SK-N-MC (cell line): ENCODE results near the gene FAS.

Experiments used
- EZH2 ChIP-seq: fragments of 200-600 bp; sonication (generic); IDR thresholded peaks from one replicate; pipeline ENCODE4 v1.6.1; 2017; ENCODE audit warnings: antibody characterized with exemption
- POLR2AphosphoS5 ChIP-seq: IDR thresholded peaks from 2 replicates; pipeline ENCODE4 v1.6.1; 2012; ENCODE audit warnings: mild to moderate bottlenecking, low read depth, low read length, borderline replicate concordance

DNA sequence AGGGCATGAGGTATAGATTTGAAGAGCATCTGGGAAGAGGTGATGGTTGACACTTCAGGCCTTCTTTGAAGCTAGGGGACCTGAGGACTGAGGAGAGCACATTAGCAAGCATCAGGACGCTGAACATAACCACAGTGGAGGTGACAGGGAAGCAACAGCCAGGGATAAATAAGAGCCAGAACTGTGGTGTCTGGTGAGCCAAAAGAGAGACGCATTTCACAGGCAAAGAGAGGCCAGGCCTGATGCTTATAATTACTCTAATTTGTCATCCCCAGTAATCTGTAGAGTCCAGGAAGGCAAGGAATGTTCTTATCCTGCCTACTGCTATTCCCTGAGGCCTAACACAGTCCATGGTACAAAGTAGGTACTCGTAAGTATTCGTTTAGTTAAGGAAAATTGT is 10.4 kb upstream of the FAS start:
- TF ChIP-seq EZH2 (no peak), POLR2AphosphoS5 (no peak)
